Subcutaneous abdominal adipose tissue (tissue), 5 donors: ENCODE results near the gene ZFP36L2.

Experiments
- H3K27ac ChIP-seq: one replicate; pipeline ENCODE4 v1.7.0; 2013; ENCODE audit warnings: low read depth, mild to moderate bottlenecking, inconsistent platforms, low read length, moderate library complexity
- H3K27me3 ChIP-seq, 5 donors: one replicate each; pipeline ENCODE4 v1.7.0; 2013; ENCODE audit warnings: low read length in 5 of 5, inconsistent platforms in 1 of 5; ENCODE audit not compliant: control insufficient read depth in 5 of 5, insufficient read depth in 4 of 5
- H3K36me3 ChIP-seq, 5 donors: one replicate each; pipeline ENCODE4 v1.7.0; 2013; ENCODE audit warnings: low read length in 5 of 5; ENCODE audit not compliant: control insufficient read depth in 5 of 5, insufficient read depth in 5 of 5
- H3K4me1 ChIP-seq, 5 donors: one replicate each; pipeline ENCODE4 v1.7.0; 2013; ENCODE audit warnings: low read length in 5 of 5, mild to moderate bottlenecking in 3 of 5, moderate library complexity in 1 of 5; ENCODE audit not compliant: control insufficient read depth in 5 of 5, insufficient read depth in 5 of 5
- H3K4me3 ChIP-seq, 5 donors: one replicate each; pipeline ENCODE4 v1.7.0; 2013; ENCODE audit warnings: low read length in 5 of 5, low read depth in 1 of 5
- H3K9ac ChIP-seq, 5 donors: one replicate each; pipeline ENCODE4 v1.7.0; 2013; ENCODE audit warnings: low read length in 5 of 5, mild to moderate bottlenecking in 4 of 5, moderate library complexity in 3 of 5
- H3K9me3 ChIP-seq, 5 donors: one replicate each; pipeline ENCODE4 v1.7.0; 2013; ENCODE audit warnings: low read length in 5 of 5; ENCODE audit not compliant: control insufficient read depth in 5 of 5
- donor health status: healthy.
- donor health status: healthy.
- donor health status: healthy.
- donor health status: healthy.
- donor health status: healthy.

ZFP36L2 gene

GRCh38 chr2:43212216-43212835 is 14.1 kb downstream of the ZFP36L2 start:
- H3K36me3 ChIP-seq: no peaks in the 10 kb centered on the region
- H3K9me3 ChIP-seq: no peaks in the 10 kb centered on the region
- peaks cover 3 to 25% (median 20%) of the 10 kb centered on the region in 5 donors for H3K4me1 ChIP-seq
- no peak overlapping the region for H3K9ac ChIP-seq
- no peak overlapping the region for H3K27ac ChIP-seq
- no peak overlapping the region for H3K4me3 ChIP-seq
- no peaks in the 10 kb centered on the region for H3K27me3 ChIP-seq

DNA sequence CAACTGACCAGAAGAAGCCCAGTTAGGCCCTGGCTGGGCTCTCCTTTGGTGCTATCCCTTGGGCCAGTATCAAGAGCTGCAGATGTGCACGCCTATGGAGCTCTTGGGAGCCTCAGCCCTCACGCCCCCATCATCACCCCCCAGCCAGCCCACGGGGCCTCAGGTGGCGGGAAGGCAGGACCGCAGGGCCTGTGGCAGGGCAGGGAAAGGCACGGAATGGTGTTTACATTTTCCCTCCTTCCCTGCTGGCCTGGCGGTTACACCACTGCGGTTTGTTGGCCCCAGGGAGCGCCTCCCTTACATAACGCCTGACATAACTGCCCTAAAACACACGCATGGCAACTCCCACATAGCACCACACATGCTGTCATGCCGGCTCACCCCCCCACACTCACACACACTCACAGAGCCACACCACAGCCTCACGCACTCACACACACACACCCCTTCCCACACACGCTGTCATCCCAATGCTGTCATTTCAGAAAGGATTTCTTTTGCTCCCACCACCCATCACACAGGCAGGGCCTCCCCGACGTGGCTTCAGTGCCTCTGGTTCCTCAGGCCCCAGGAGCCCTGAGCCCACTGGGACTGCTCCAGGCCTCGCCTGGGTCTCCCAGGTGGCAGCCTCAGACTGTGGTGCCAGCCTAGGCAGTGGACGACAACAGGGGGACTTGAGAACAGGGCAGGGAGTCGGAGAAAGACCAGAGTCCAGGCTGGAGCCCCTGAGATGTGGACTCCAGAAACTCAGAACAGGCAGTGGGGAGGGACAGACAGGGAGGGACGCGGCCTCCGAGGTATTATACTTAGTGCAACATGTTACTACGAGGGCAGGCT is 15.7 kb downstream of the ZFP36L2 start:
- Histone ChIP-seq H3K27me3 (no peaks in the 10 kb centered on the region), H3K9ac (peak overlapping the region in 1 of 5 donors; percentile 2), H3K36me3 (no peaks in the 10 kb centered on the region), H3K4me3 (peak overlapping the region in 1 of 5 donors; percentile 1), H3K9me3 (no peaks in the 10 kb centered on the region), H3K27ac (peak overlapping the region; percentile 60), H3K4me1 (peaks cover 3 to 25% (median 20%) of the 10 kb centered on the region in 5 donors)

DNA sequence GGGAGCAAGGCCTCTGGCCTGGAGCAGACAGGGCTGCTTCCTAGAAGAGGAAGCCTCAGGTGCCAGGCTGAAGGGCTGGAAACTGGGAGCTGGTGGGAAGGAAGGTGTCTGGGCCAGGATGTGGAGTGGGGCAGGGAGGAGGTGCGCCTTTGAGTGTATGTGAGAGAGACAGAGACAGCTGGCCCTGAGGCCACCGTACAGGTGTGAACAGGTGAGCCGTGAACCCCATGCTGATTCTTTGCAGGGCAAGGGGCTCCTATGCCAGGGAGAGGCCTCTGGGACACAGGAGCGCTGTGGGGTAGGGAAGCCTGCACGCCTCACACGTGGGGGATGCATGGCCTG is 16.3 kb downstream of the ZFP36L2 start:
- H3K4me3 ChIP-seq: peak overlapping the region in 2 of 5 donors; percentile 1 to 9
- H3K36me3 ChIP-seq: no peaks in the 10 kb centered on the region
- no peak overlapping the region for H3K9ac ChIP-seq
- no peaks in the 10 kb centered on the region for H3K27me3 ChIP-seq
- peak overlapping the region; percentile 60 for H3K27ac ChIP-seq
- H3K9me3 ChIP-seq: no peaks in the 10 kb centered on the region
- H3K4me1 ChIP-seq: peaks cover 3 to 25% (median 20%) of the 10 kb centered on the region in 5 donors

GRCh38 chr2:43209204-43209717 is 17.1 kb downstream of the ZFP36L2 start:
- no peaks in the 10 kb centered on the region for H3K36me3 ChIP-seq
- H3K4me1 ChIP-seq: peaks cover 3 to 25% (median 20%) of the 10 kb centered on the region in 5 donors
- H3K27ac ChIP-seq: no peak overlapping the region
- H3K9ac ChIP-seq: no peak overlapping the region
- no peak overlapping the region for H3K4me3 ChIP-seq
- no peaks in the 10 kb centered on the region for H3K27me3 ChIP-seq
- no peaks in the 10 kb centered on the region for H3K9me3 ChIP-seq

- peaks cover 3 to 19% (median 15%) of the 10 kb centered on the region in 5 donors for H3K4me1 ChIP-seq
- no peak overlapping the region for H3K9ac ChIP-seq
- no peaks in the 10 kb centered on the region for H3K36me3 ChIP-seq
- no peak overlapping the region for H3K4me3 ChIP-seq
- H3K27me3 ChIP-seq: no peaks in the 10 kb centered on the region
- H3K9me3 ChIP-seq: no peaks in the 10 kb centered on the region
- no peak overlapping the region for H3K27ac ChIP-seq
Measured at GRCh38 chr2:43207553-43208300, 18.7 kb downstream of the ZFP36L2 start.

- Histone ChIP-seq H3K9ac (no peak overlapping the region), H3K9me3 (no peaks in the 10 kb centered on the region), H3K4me3 (no peak overlapping the region), H3K27ac (no peak overlapping the region), H3K4me1 (peaks cover 3 to 13% (median 12%) of the 10 kb centered on the region in 5 donors), H3K36me3 (no peaks in the 10 kb centered on the region), H3K27me3 (no peaks in the 10 kb centered on the region)
Measured at GRCh38 chr2:43206602-43207001, 19.8 kb downstream of the ZFP36L2 start.

DNA sequence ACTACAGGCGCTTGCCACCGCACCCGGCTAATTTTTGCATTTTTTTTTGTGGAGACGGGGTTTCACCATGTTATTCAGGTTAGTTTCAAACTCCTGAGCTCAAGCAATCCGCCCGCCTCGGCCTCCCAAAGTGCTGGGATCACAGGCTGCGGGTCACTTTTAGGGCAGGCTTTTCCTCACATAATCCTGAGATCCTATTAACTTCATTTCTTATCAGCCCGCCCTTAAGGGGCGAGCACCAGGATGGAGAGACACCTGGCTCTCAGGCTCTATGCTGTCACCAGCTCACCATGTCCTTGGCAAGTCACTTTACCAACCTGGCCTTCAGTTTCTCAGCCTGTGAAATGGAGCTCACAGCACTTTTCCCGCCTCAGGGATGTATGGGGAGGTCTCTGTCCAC is 23.0 kb downstream of the ZFP36L2 start:
- Histone ChIP-seq H3K36me3 (no peaks in the 10 kb centered on the region), H3K9ac (no peak overlapping the region), H3K4me3 (no peak overlapping the region), H3K27ac (no peak overlapping the region), H3K27me3 (no peaks in the 10 kb centered on the region), H3K9me3 (no peaks in the 10 kb centered on the region), H3K4me1 (no peaks in the 10 kb centered on the region)

GRCh38 chr2:43202289-43202688 is 24.1 kb downstream of the ZFP36L2 start:
- Histone ChIP-seq H3K9ac (no peak overlapping the region), H3K4me1 (no peaks in the 10 kb centered on the region), H3K9me3 (no peaks in the 10 kb centered on the region), H3K36me3 (no peaks in the 10 kb centered on the region), H3K27ac (no peak overlapping the region), H3K27me3 (no peaks in the 10 kb centered on the region), H3K4me3 (no peak overlapping the region)

- Histone ChIP-seq H3K9me3 (no peaks in the 10 kb centered on the region), H3K9ac (no peak overlapping the region), H3K27me3 (no peaks in the 10 kb centered on the region), H3K4me1 (no peaks in the 10 kb centered on the region), H3K36me3 (no peaks in the 10 kb centered on the region), H3K27ac (no peak overlapping the region), H3K4me3 (no peak overlapping the region)
Measured at GRCh38 chr2:43201497-43201896, 24.9 kb downstream of the ZFP36L2 start.

DNA sequence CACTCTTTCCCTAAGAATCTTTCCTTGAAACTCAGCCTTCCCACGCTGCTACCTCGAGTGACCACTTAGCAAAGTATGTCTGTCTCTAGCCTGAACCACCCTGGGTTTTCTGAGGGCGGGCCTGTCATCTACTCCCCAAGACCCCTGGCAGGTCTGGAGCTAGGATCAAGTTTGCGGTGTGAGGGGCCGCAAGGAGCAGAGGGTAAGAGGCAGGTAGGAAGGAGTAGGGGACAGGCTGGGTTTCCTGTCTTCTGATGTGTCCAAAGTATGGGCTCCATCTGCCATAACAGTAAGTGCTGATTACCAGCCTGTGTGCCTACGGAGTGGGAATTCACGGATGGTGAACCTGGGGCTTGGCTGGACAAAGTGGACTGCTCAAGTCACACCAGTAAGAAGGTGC is 25.4 kb downstream of the ZFP36L2 start:
- Histone ChIP-seq H3K27me3 (no peaks in the 10 kb centered on the region), H3K9ac (no peak overlapping the region), H3K4me1 (no peaks in the 10 kb centered on the region)

More for the DNA sequence above, 25.4 kb downstream of the ZFP36L2 start:
- no peaks in the 10 kb centered on the region for H3K36me3 ChIP-seq
- no peak overlapping the region for H3K4me3 ChIP-seq
- H3K9me3 ChIP-seq: no peaks in the 10 kb centered on the region
- H3K27ac ChIP-seq: no peak overlapping the region
